ENCODE data around the gene RSPH9.

RSPH9 gene

DNA sequence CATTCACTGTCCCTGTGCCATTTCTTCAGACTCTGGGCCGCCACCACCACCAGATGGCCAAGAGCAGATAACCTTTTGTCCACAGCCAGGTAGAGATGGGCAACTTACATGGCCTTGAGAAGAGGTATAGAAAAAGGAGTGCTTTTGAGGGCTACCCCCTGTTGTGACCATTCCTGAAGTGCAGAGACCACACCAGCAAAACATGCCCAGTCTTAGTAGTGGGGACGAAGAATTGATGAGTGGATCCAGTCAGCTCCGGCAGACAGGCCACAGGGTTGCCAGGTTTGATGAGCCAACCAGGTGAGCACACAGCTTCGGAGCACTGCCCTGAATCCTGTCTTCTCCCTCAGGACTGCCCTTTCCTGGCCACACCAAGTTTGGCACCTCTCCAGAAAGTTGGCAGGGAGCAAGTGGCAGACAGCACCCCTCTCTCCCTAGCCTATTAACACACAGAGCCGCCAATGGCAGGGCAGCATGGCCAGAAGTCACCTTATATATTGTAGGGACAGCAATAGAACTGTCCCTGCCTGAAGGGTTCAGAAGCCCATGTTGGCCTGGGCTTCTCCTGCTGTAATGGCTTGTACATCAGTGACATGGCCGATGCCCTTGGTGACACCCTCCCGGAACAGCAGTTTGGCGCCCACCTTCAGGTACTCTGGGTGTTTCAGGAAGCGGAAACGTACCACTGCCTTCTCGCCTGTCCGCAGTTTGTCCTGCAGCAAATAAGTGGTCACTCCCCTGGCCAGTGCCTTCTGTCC is 23.6 kb upstream of the RSPH9 start:
- no peaks in the 10 kb centered on the region for H3K27me3 ChIP-seq (ENCODE audit: control insufficient read depth, insufficient read depth, low read length)
- no peaks in the 10 kb centered on the region for H3K4me1 ChIP-seq (ENCODE audit: control insufficient read depth, low read depth, low read length)
- H3K9ac ChIP-seq (ENCODE audit: low read length), result no peak overlapping the region
- no peak overlapping the region for H3K4me3 ChIP-seq (ENCODE audit: low read length)
- H3K27ac ChIP-seq (ENCODE audit: low read length), result no peak overlapping the region
- peaks cover 70% of the 10 kb centered on the region for H3K36me3 ChIP-seq (ENCODE audit: control insufficient read depth, low read depth, low read length)
- no peaks in the 10 kb centered on the region for H3K9me3 ChIP-seq (ENCODE audit: control insufficient read depth, low read depth, low read length)

DNA sequence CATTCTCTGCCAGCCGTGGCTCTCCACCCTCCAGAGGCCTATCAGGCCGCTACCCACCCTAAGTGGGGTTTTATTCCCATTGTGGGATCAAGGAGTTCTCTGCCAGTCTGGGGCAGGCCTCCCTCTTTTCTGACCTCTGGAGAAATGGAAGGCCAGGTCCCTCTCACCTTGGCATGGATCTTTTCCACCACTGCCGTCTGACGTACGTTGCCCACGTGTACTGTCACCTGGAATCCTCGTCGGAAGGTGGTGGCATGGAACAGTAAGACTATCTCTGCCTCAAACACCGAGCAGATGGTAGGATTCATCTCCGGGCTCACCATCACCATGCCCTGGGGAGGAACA is 23.0 kb upstream of the RSPH9 start:
- H3K9ac ChIP-seq (ENCODE audit: low read length), result no peak overlapping the region
- no peak overlapping the region for H3K27ac ChIP-seq (ENCODE audit: low read length)
- H3K27me3 ChIP-seq (ENCODE audit: control insufficient read depth, insufficient read depth, low read length), result no peaks in the 10 kb centered on the region
- H3K4me3 ChIP-seq (ENCODE audit: low read length), result no peak overlapping the region
- no peaks in the 10 kb centered on the region for H3K4me1 ChIP-seq (ENCODE audit: control insufficient read depth, low read depth, low read length)
- H3K36me3 ChIP-seq (ENCODE audit: control insufficient read depth, low read depth, low read length), result peaks cover 71% of the 10 kb centered on the region
- H3K9me3 ChIP-seq (ENCODE audit: control insufficient read depth, low read depth, low read length), result no peaks in the 10 kb centered on the region

DNA sequence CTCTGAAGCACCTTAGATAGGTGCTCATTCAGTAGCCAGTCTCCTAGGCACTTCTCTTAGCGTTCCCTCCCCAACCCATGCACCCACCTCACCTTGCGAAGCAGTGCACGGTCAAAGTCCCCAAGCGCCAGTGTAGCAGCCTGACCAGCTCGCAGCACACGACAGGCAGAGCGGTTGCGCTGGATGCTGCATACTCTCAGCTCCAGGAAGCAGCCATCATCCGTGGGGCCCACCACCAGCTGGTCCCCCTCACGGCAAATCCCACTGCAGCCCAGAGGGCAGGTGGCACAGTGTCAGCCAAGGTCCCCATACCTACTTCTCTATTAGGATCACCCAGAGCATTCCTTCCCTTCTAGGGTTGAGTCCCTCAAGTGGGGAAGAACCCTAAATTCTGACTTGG is 22.3 kb upstream of the RSPH9 start:
- Histone ChIP-seq H3K36me3 (ENCODE audit: control insufficient read depth, low read depth, low read length) (peaks cover 75% of the 10 kb centered on the region), H3K9ac (ENCODE audit: low read length) (no peak overlapping the region)

DNA sequence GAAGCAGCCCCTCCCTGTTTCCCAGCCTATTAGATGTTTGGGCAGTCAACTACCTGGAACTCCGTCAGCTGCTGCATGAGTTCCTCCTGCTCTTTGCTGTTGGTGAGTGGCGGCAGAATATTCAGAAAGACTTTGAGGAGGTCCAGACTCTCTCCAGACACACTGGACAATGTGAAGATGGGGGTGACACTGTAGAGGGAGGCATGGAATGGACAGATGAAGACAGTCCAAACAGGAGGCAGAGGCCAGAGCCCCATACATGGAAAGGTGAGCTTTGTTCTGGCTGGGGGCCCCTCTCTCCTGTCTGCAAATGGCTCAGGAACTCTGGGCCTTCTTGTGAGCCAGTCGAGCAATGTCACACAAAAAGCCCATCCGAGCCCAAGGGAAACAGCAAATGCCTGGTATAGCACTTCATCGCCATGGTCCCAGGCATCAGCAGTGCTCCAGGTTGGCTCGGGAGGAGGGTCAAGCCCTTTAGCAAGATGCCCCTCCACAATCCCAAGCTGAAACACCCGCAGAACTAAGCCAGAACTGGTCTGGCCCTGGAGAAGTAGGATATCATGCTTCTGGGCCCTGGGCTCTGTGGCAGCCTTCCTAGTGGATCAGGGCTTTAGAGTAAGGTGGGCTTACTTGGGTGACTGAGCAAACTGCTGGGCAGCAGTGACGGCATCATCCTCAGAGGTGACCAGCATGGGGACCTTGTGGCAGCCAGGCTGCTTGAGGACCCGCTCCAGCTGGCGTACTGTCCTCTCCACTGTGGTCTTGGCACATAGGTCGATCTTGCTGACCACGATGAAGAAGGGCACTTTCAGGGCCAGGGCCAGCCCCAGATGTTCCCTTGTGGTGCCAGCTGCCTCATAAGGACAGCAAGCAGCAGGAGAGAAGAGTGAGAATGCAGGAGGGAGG is 20.7 kb upstream of the RSPH9 start:
- no peak overlapping the region for H3K27ac ChIP-seq (ENCODE audit: low read length)
- H3K4me3 ChIP-seq (ENCODE audit: low read length), result no peak overlapping the region
- H3K36me3 ChIP-seq (ENCODE audit: control insufficient read depth, low read depth, low read length), result peaks cover 73% of the 10 kb centered on the region
- H3K4me1 ChIP-seq (ENCODE audit: control insufficient read depth, low read depth, low read length), result no peaks in the 10 kb centered on the region
- no peak overlapping the region for H3K9ac ChIP-seq (ENCODE audit: low read length)
- no peaks in the 10 kb centered on the region for H3K27me3 ChIP-seq (ENCODE audit: control insufficient read depth, insufficient read depth, low read length)
- H3K9me3 ChIP-seq (ENCODE audit: control insufficient read depth, low read depth, low read length), result no peaks in the 10 kb centered on the region

More for the DNA sequence above, 22.3 kb upstream of the RSPH9 start:
- no peak overlapping the region for H3K4me3 ChIP-seq (ENCODE audit: low read length)
- H3K27ac ChIP-seq (ENCODE audit: low read length), result no peak overlapping the region
- H3K27me3 ChIP-seq (ENCODE audit: control insufficient read depth, insufficient read depth, low read length), result no peaks in the 10 kb centered on the region
- no peaks in the 10 kb centered on the region for H3K9me3 ChIP-seq (ENCODE audit: control insufficient read depth, low read depth, low read length)
- H3K4me1 ChIP-seq (ENCODE audit: control insufficient read depth, low read depth, low read length), result no peaks in the 10 kb centered on the region

DNA sequence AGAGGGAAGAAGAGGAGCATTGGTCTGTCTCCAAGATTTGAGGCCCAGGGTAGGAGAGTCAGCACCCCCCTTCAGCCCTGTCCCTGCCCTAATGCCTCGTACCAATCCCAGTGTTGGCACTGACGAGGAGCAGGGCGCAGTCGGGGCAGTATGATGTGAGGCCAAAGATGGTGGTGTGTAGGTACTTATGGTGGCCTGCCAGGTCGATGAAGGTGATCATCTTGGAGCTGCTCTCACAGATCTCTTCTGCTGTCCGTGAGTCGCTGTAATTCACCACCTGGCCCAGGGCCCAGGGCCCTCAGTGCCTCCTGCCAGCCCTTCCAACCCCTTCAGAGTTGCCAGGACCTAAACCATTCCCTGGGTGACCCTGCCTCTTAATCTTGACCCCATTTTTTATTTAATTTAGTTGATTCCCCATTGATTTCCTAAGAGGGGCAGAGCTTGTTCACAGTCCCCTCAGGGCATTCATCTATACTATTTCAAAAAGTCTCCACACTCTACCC is 20.0 kb upstream of the RSPH9 start:
- Histone ChIP-seq H3K36me3 (ENCODE audit: control insufficient read depth, low read depth, low read length) (peaks cover 68% of the 10 kb centered on the region), H3K27ac (ENCODE audit: low read length) (no peak overlapping the region), H3K4me3 (ENCODE audit: low read length) (no peak overlapping the region), H3K9ac (ENCODE audit: low read length) (no peak overlapping the region), H3K4me1 (ENCODE audit: control insufficient read depth, low read depth, low read length) (no peaks in the 10 kb centered on the region), H3K9me3 (ENCODE audit: control insufficient read depth, low read depth, low read length) (no peaks in the 10 kb centered on the region), H3K27me3 (ENCODE audit: control insufficient read depth, insufficient read depth, low read length) (no peaks in the 10 kb centered on the region)

DNA sequence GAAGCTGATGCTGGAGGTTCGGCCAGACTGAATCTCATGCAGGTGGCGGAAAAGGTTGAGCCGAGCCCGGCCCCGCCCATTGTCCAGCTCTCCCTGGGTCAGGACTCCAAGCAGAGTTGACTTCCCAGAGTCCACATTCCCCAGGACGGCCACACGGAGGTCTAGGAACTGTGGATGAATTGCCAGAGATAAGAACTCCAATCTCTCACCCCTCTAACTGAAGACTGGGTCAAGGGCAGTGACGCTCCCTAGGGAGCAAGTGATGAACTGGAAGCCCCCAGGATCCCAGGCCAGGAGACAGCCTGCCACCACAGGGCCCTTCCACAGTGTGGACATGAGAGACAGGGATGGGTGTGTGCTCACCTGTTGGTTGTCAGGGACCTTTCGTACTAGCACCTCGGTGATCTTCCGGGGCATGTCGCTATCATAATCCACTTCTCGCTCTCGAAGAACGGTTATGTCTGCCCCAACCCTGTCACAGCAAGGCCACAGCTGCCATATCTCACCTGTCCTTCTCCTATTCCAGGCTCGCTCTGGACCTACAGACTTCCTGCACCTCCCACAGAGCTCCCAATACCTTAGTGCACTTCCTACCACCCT is 19.3 kb upstream of the RSPH9 start:
- no peaks in the 10 kb centered on the region for H3K27me3 ChIP-seq (ENCODE audit: control insufficient read depth, insufficient read depth, low read length)
- H3K4me3 ChIP-seq (ENCODE audit: low read length), result no peak overlapping the region
- H3K9me3 ChIP-seq (ENCODE audit: control insufficient read depth, low read depth, low read length), result no peaks in the 10 kb centered on the region
- no peak overlapping the region for H3K9ac ChIP-seq (ENCODE audit: low read length)
- peaks cover 62% of the 10 kb centered on the region for H3K36me3 ChIP-seq (ENCODE audit: control insufficient read depth, low read depth, low read length)
- no peaks in the 10 kb centered on the region for H3K4me1 ChIP-seq (ENCODE audit: control insufficient read depth, low read depth, low read length)
- no peak overlapping the region for H3K27ac ChIP-seq (ENCODE audit: low read length)

DNA sequence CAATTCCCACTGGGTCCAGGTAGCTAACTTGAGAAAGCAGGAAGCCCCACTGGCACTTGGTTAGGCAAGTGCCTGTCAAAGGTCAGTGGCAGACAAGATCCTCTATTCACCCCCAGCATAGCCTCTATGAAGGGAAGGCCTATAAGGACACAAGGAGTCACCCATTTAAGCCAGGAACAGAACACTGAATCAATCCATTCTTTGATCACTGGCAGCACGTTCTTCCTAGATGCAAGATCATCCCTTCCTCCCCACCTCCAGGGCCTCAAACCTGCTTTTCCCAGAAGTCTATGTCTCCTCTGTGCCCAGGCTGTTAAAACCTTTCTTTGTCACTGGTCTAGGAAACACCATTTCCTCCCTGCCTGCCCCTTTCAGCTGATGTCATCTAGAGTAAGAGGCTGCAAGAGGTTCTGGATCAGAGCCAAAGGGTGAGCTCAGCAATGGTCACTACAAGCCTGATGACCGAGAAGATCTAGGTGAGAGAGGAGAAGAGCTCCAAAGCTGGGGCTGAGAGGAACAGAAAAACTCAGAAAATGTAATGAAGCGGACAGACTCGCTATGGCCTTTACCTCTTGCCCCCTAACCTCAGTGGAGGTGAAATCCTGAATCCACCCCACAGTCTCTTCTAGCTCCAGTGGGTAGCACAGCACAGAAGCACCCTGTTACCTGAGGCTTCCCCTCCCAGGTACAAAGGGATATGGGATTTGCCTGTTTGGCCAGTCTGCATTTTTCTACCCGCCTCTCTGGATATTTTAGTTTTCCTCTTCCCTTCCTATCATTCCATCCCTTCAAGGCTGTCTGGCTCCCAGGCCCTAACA is 17.6 kb upstream of the RSPH9 start:
- Histone ChIP-seq H3K4me3 (ENCODE audit: low read length) (no peak overlapping the region), H3K9ac (ENCODE audit: low read length) (no peak overlapping the region), H3K4me1 (ENCODE audit: control insufficient read depth, low read depth, low read length) (no peaks in the 10 kb centered on the region), H3K27ac (ENCODE audit: low read length) (no peak overlapping the region), H3K9me3 (ENCODE audit: control insufficient read depth, low read depth, low read length) (no peaks in the 10 kb centered on the region), H3K27me3 (ENCODE audit: control insufficient read depth, insufficient read depth, low read length) (no peaks in the 10 kb centered on the region), H3K36me3 (ENCODE audit: control insufficient read depth, low read depth, low read length) (peaks cover 45% of the 10 kb centered on the region)

DNA sequence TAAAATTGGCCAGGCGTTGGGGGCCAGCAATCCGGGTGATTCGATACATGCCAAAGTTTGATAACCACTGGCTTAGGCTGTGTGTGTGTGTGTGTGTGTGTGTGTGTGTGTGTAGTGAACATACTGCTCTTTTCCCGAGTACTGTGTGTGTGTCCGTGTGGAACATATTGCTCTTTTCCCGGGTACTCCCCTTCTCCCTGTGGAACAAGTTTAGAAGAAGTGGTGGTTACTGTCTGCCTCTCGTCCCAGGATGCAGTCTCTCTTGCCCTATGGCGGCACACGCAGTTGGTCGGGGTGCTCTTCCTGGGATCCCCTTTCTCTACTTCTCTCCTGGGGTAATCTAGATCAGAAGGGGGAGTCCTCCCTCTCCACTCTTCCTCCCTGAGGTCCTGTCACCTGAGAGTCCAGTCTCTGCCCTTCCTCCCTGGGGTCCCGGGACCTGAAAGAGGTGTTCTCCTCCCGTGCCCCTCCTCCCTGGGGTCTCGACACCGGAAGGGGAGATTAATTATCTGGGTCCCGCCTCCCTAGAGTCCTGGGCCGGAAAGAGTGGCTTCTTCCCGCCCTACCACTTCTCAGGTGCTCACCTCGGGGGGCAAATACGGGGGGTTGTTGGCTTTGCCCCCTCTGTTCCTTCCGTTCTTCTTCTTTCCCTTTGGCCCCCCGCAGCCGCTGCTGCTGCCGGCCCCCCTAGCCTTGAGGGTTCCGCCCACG is 16.3 kb upstream of the RSPH9 start:
- H3K4me3 ChIP-seq (ENCODE audit: low read length), result peak overlapping the region; percentile 90
- peak overlapping the region; percentile 72 for H3K9ac ChIP-seq (ENCODE audit: low read length)
- no peaks in the 10 kb centered on the region for H3K9me3 ChIP-seq (ENCODE audit: control insufficient read depth, low read depth, low read length)
- no peaks in the 10 kb centered on the region for H3K27me3 ChIP-seq (ENCODE audit: control insufficient read depth, insufficient read depth, low read length)
- peak overlapping the region; percentile 46 for H3K27ac ChIP-seq (ENCODE audit: low read length)
- H3K36me3 ChIP-seq (ENCODE audit: control insufficient read depth, low read depth, low read length), result peaks cover 33% of the 10 kb centered on the region
- H3K4me1 ChIP-seq (ENCODE audit: control insufficient read depth, low read depth, low read length), result no peaks in the 10 kb centered on the region

DNA sequence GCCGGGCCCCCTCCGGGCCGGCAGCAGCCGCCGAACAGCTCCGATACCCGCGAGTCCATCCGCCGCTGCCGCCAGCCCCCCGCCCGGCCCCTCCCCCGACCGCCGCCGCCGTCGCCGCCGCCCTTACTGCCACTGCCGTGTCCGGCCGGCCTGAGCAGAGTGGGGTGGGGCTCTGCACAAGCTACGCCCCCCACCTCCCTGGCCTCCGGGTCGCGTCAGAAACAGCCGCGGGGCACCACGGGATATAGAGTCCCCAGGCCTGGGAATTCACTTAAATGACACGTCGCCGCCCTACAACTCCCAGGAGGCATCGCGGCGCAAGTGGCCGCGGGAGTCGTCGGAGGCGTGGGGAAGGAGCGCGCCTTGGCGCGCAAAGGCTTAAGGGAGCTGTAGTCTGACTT is 15.7 kb upstream of the RSPH9 start, which contains the start of gene GTPBP2:
Gene GTPBP2, minus strand, starts transcription at position 161 of the 401 bp plus-strand sequence. Its CDS starts 102 bp downstream, at position 59.
- Histone ChIP-seq H3K4me1 (ENCODE audit: control insufficient read depth, low read depth, low read length) (no peaks in the 10 kb centered on the region), H3K36me3 (ENCODE audit: control insufficient read depth, low read depth, low read length) (peaks cover 27% of the 10 kb centered on the region), H3K4me3 (ENCODE audit: low read length) (peak within 1 kb of the TSS; percentile 90), H3K9me3 (ENCODE audit: control insufficient read depth, low read depth, low read length) (no peaks in the 10 kb centered on the region), H3K27me3 (ENCODE audit: control insufficient read depth, insufficient read depth, low read length) (no peaks in the 10 kb centered on the region), H3K9ac (ENCODE audit: low read length) (peak within 1 kb of the TSS; percentile 91), H3K27ac (ENCODE audit: low read length) (peak within 1 kb of the TSS; percentile 98)

DNA sequence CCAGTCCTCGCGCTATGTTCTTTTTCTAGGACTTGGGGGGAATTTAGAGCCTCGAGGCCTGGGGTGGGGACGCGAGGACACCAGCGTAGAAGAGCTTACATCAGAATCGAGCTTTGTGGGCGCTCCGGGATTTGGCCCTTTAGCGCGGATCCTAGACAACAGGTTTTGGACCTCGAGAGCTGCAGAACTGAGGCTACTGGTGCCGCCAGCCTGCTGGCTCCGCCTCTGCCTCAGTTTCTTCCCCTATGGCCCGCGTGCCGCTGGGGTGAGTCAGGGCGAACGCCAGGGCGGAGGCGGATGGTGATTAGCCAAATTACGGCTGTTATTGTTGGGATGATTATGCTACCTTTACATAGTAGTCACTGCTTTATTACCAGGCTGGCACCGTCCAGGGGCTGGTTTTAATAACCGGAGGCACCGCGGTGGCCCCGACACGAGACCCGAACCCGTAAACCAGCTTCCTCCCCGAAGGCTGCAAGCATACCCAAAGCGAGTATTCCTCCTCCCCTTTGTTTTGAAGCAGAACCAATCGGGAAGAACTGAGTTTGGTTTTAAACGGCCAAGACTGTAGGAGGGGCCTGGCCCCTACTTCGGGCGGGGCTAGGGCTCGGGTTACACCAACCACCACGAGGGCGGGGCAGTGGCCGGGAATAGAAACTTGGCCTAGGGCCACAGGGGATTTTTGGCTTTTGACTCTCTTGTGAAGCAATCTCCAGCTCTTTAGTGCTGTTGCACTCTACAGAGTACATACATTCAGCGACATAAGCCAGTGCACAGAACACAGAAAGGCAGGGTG is 15.1 kb upstream of the RSPH9 start:
- Histone ChIP-seq H3K27me3 (ENCODE audit: control insufficient read depth, insufficient read depth, low read length) (no peaks in the 10 kb centered on the region), H3K4me3 (ENCODE audit: low read length) (peak overlapping the region; percentile 88), H3K4me1 (ENCODE audit: control insufficient read depth, low read depth, low read length) (no peaks in the 10 kb centered on the region), H3K9me3 (ENCODE audit: control insufficient read depth, low read depth, low read length) (no peaks in the 10 kb centered on the region), H3K9ac (ENCODE audit: low read length) (peak overlapping the region; percentile 91), H3K27ac (ENCODE audit: low read length) (peak overlapping the region; percentile 98), H3K36me3 (ENCODE audit: control insufficient read depth, low read depth, low read length) (peaks cover 21% of the 10 kb centered on the region)
